GM23248 (cell line): ENCODE measurements around the gene NUDCD3. TPM values are rescaled to one million over a fixed set of nuclear protein-coding genes. Genes with fewer than 3 reads are reported as not detected.

Experiments used
- DNase-seq: peaks from one replicate; pipeline ENCODE4 v3.0.0-alpha.2; 2015
- H2AFZ ChIP-seq: fragments of 200-600 bp; sonication (generic); 2 replicates; pipeline ENCODE4 v1.6.1; 2016; ENCODE audit warnings: antibody characterized with exemption
- H3F3A ChIP-seq: fragments of 200-600 bp; sonication (generic); 2 replicates; pipeline ENCODE4 v1.6.1; 2016; ENCODE audit warnings: mild to moderate bottlenecking, antibody characterized with exemption, mixed run types; ENCODE audit not compliant: insufficient read depth
- H3K27ac ChIP-seq: fragments of 200-600 bp; sonication (generic); 2 replicates; pipeline ENCODE4 v1.5.1; 2016; ENCODE audit warnings: mild to moderate bottlenecking
- H3K27me3 ChIP-seq: fragments of 200-600 bp; sonication (generic); replicated peaks from 2 replicates; pipeline ENCODE4 v1.6.1; 2016; ENCODE audit warnings: mild to moderate bottlenecking; ENCODE audit not compliant: insufficient read depth
- H3K36me3 ChIP-seq: fragments of 200-600 bp; sonication (generic); 2 replicates; pipeline ENCODE4 v1.6.1; 2016; ENCODE audit warnings: low read depth, mild to moderate bottlenecking
- H3K4me1 ChIP-seq: fragments of 200-600 bp; sonication (generic); 2 replicates; pipeline ENCODE4 v1.6.1; 2016; ENCODE audit warnings: mild to moderate bottlenecking; ENCODE audit not compliant: insufficient read depth
- H3K4me2 ChIP-seq: fragments of 200-600 bp; sonication (generic); one replicate; pipeline ENCODE4 v1.6.1; 2016; ENCODE audit warnings: mild to moderate bottlenecking; ENCODE audit not compliant: unreplicated experiment
- H3K4me3 ChIP-seq: fragments of 200-600 bp; sonication (generic); 2 replicates; pipeline ENCODE4 v1.5.1; 2016; ENCODE audit warnings: mild to moderate bottlenecking
- H3K79me2 ChIP-seq: fragments of 200-600 bp; sonication (generic); 2 replicates; pipeline ENCODE4 v1.6.1; 2016; ENCODE audit warnings: mild to moderate bottlenecking; ENCODE audit not compliant: insufficient read depth
- H3K9ac ChIP-seq: fragments of 200-600 bp; sonication (generic); 2 replicates; pipeline ENCODE4 v1.6.1; 2016; ENCODE audit warnings: mild to moderate bottlenecking
- H3K9me2 ChIP-seq: fragments of 200-600 bp; sonication (generic); 2 replicates; pipeline ENCODE4 v1.6.1; 2016; ENCODE audit warnings: mixed run types, mild to moderate bottlenecking, moderate library complexity; ENCODE audit not compliant: insufficient read depth
- H3K9me3 ChIP-seq: fragments of 200-600 bp; sonication (generic); one replicate; pipeline ENCODE4 v1.6.1; 2017; ENCODE audit warnings: low read depth
- H4K20me1 ChIP-seq: fragments of 200-600 bp; sonication (generic); 2 replicates; pipeline ENCODE4 v1.6.0; 2016; ENCODE audit not compliant: insufficient read depth
- EZH2 ChIP-seq: fragments of 200-600 bp; sonication (generic); IDR thresholded peaks from 2 replicates; pipeline ENCODE4 v1.6.1; 2018; ENCODE audit warnings: antibody characterized with exemption, mild to moderate bottlenecking; ENCODE audit not compliant: insufficient read depth, poor library complexity, severe bottlenecking
- EZH2phosphoT487 ChIP-seq: fragments of 200-600 bp; sonication (generic); IDR thresholded peaks from 2 replicates; pipeline ENCODE4 v1.6.1; 2018; ENCODE audit warnings: antibody characterized with exemption, moderate library complexity, mild to moderate bottlenecking, low read depth; ENCODE audit not compliant: insufficient read depth
- WGBS, 2 experiments: methylation state at CpG; one replicate each; pipeline ENCODE4 v1.1.6; 2015 to 2017; ENCODE audit warnings: low lambda C conversion rate in 2 of 2, low coverage in 1 of 2; ENCODE audit errors: missing lambda C conversion rate in 2 of 2; 5-methylcytosine and 5-hydroxymethylcytosine counted together
- in situ Hi-C: fragments of 300-500 bp; cut with MboI; formaldehyde crosslinking; loops from 2 replicates; pipeline ENCODE4 v1.15.0; 2020
- polyA plus RNA-seq: library from polyadenylated mRNA; unstranded; fragments of >200 nt; fragmentation: Nextera tagmentation; extraction: Ambion mirVana; gene quantifications from 2 replicates; pipeline ENCODE4 v1.2.1, GENCODE V29; 2016
- total RNA-seq: library from RNA; depleted of rRNA; stranded (reverse); fragments of >200 nt; shearing (Covaris generic); gene quantifications from 2 replicates; pipeline ENCODE4 v1.2.3, GENCODE V29; 2014

The NUDCD3 gene
- total and polyA plus RNA-seq, 2 experiments from 2014 or later: 56.7 to 79.1 TPM

DNA sequence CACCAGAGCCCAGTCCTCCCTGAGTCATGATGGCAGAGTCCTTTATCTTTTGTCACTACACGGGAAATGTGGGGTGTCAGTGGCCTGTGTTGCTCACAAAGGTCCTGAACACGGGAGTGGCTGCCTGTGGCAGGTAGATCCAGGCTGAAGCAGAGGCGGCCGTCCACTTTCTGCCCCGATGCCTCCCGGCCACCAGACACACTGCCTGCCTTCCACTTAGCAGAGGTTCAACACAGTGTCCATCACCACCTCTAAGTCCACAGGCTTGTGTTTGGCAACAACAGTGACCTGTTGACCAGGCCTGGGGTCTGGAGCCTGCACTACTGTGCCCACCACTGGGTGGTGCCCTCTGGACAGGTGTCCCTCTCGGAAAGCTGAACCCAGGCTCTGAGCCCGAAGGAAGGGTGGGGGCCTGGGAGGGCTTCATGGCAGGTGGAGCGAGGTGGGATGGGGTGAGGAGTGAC is 115.2 kb downstream of the NUDCD3 start:
- Histone ChIP-seq H3K27ac (no peak overlapping the region), H3K27me3 (no peaks in the 10 kb centered on the region), H3K4me2 (no peak overlapping the region), H3K9me3 (no peaks in the 10 kb centered on the region), H3F3A (peaks cover 27% of the 10 kb centered on the region), H3K9ac (no peak overlapping the region), H3K36me3 (no peaks in the 10 kb centered on the region), H4K20me1 (no peaks in the 10 kb centered on the region), H3K9me2 (no peaks in the 10 kb centered on the region), H3K79me2 (no peaks in the 10 kb centered on the region), H2AFZ (no peak overlapping the region), H3K4me1 (peaks cover 41% of the 10 kb centered on the region), H3K4me3 (no peak overlapping the region)
- TF ChIP-seq EZH2 (no peak), EZH2phosphoT487 (no peak)
- in situ Hi-C loops: no loop called here
- WGBS, 2 experiments: 75 to 82% methylated on average over 8 to 9 of the region's 9 CpGs
- no peak for DNase-seq

DNA sequence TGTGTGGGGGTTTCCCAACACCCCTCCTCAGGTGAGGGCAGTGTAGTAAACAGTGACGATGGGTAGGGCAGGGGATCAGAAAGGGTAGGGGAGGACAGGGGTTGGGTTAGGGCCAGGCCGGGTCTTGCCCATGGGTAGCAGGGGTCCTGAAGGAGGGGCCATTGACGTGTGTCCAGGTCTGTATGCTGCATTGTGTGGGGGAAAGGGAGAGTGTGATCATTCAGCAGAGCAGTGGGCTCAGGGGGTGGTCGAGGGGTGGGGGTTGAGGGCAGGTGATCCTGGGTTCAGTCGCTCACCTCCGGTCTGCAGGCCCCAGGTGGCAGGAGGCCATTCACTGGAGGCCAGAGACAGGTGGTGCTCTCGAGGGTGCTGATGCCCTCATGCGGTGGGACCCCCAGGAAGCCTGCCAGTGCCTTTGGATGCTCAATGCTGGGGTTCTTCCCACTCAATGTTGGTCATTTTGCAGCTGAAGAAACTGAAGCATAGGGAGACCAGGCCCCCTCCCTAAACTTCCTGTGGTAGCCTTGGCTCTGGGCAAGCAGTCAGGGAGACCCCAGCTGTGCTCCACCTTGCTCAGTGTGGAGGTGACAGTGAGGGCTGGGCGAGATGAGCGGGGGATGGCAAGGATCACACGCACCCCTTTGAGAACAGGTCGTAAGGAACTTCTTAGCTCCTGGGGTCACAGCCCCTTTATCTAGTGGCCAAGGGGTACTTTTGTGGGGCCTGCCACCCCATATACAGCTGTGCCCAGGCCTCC is 116.3 kb downstream of the NUDCD3 start:
- no peak for DNase-seq
- Histone ChIP-seq H3K4me2 (no peak overlapping the region), H3K4me3 (no peak overlapping the region), H3K9me3 (no peaks in the 10 kb centered on the region), H3F3A (peaks cover 18% of the 10 kb centered on the region), H3K9ac (no peak overlapping the region), H3K79me2 (no peaks in the 10 kb centered on the region), H3K27ac (no peak overlapping the region), H3K36me3 (no peaks in the 10 kb centered on the region), H2AFZ (no peak overlapping the region), H3K9me2 (no peaks in the 10 kb centered on the region), H3K27me3 (no peaks in the 10 kb centered on the region), H3K4me1 (peaks cover 31% of the 10 kb centered on the region), H4K20me1 (no peaks in the 10 kb centered on the region)
- TF ChIP-seq EZH2phosphoT487 (no peak), EZH2 (no peak)
- WGBS, 2 experiments: 70 to 75% methylated on average over 10 to 12 of the region's 12 CpGs
- in situ Hi-C loops: no loop called here

DNA sequence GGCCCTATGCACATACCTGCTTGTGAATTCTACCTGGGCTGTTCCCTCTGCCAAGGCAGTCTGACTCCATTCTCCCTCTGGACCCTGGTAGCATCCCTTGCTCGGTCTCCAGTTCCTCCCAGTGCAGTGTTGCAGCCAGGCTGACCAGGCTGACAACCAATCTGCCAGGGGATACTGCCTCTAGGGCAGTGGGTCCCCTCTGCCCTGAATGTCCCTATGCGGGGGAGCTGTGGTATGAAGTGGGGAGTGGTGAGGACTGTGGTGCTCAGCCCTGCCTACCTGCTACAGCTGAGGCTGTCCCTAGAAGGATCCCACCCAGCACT is 117.1 kb downstream of the NUDCD3 start:
- Histone ChIP-seq H3K36me3 (no peaks in the 10 kb centered on the region), H3K4me2 (no peak overlapping the region), H3K4me1 (peaks cover 27% of the 10 kb centered on the region), H3K79me2 (no peaks in the 10 kb centered on the region), H3K27me3 (no peaks in the 10 kb centered on the region), H3K4me3 (no peak overlapping the region), H4K20me1 (no peaks in the 10 kb centered on the region), H3F3A (peaks cover 12% of the 10 kb centered on the region), H3K9ac (no peak overlapping the region), H3K9me2 (no peaks in the 10 kb centered on the region), H3K27ac (no peak overlapping the region), H2AFZ (no peak overlapping the region), H3K9me3 (no peaks in the 10 kb centered on the region)
- TF ChIP-seq EZH2phosphoT487 (no peak), EZH2 (no peak)
- WGBS, 2 experiments: 73 to 78% methylated on average over 2 of the region's 2 CpGs
- in situ Hi-C loops: no loop called here
- no peak for DNase-seq

DNA sequence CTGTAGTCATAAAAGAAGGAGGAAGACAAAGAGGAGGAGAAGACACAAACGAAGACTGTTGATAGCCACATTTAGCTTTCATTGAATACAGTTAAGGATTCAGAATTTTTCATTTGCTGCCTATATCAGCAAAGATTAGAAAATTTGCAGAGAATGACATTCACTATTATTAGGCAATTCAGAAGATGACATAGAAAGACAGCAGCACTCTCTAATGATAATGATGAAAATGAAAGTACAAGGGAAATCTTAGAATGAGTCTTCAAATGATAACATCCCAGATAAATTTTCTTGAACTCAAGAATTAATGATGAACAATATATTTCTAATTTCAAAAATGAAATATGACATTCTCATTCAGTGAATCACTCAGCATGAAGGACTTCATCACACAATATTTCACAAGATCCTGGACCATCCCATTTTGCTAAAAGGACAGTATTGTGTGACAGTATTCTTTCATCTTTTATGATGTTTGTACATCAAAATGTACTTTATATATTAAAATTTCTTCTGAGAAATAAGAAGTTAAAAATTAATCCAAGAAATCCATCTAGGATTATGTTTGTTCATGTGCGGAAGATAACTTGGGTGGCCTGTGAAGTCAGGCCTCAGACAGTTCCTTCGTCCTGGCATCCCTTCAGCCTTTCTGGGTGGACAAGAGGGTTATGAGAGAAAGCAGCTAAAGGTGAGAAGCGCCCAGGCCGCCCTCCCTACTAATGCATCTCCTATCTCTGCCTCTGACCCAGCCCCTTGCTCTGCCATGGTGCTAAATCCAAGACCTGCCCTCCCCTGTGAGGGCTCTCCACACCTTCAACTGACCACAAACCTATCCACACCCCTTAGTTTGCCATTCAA is 117.7 kb downstream of the NUDCD3 start:
- Histone ChIP-seq H3K36me3 (no peaks in the 10 kb centered on the region), H3K79me2 (no peaks in the 10 kb centered on the region), H3K27me3 (no peaks in the 10 kb centered on the region), H3K9me3 (no peaks in the 10 kb centered on the region), H3K27ac (no peak overlapping the region), H3F3A (peaks cover 6% of the 10 kb centered on the region; the same call in 1 of the 2 replicates), H3K9me2 (no peaks in the 10 kb centered on the region), H3K4me2 (peak overlapping the region; percentile 25), H3K9ac (no peak overlapping the region), H3K4me3 (no peak overlapping the region), H4K20me1 (no peaks in the 10 kb centered on the region), H2AFZ (no peak overlapping the region), H3K4me1 (peaks cover 22% of the 10 kb centered on the region)
- DNase-seq: peak; percentile 51
- WGBS, 2 experiments: 82 to 86% methylated on average over 5 of the region's 5 CpGs
- TF ChIP-seq EZH2 (no peak), EZH2phosphoT487 (no peak)
- in situ Hi-C loops: no loop called here
